HFFc6 (cell line): Measurements from ENCODE around the gene SLC16A11. TPM values are rescaled to one million over a fixed set of nuclear protein-coding genes. Genes with fewer than 3 reads are reported as not detected.

Experiments used
- DNase-seq: peaks from one replicate; pipeline ENCODE4 v3.0.0-alpha.2; 2018
- H3K27ac Mint-ChIP-seq: 2 replicates; pipeline ENCODE4 v1.8.0; 2020; ENCODE audit warnings: mild to moderate bottlenecking, mixed read lengths
- H3K27me3 Mint-ChIP-seq: 2 replicates; pipeline ENCODE4 v1.8.0; 2021; ENCODE audit warnings: mild to moderate bottlenecking, moderate library complexity, mixed read lengths; ENCODE audit not compliant: insufficient read depth
- H3K36me3 Mint-ChIP-seq: 2 replicates; pipeline ENCODE4 v1.8.0; 2021; ENCODE audit warnings: low read depth, mixed read lengths
- H3K4me1 Mint-ChIP-seq: 2 replicates; pipeline ENCODE4 v1.8.0; 2020; ENCODE audit warnings: low read depth, mixed read lengths
- H3K4me3 Mint-ChIP-seq: 2 replicates; pipeline ENCODE4 v1.8.0; 2020; ENCODE audit warnings: mild to moderate bottlenecking, moderate library complexity, mixed read lengths
- H3K9me3 Mint-ChIP-seq: 2 replicates; pipeline ENCODE4 v1.8.0; 2020; ENCODE audit warnings: mild to moderate bottlenecking, mixed read lengths
- total RNA-seq, 6 experiments: library from RNA; stranded (reverse); fragmentation: NEBNext Ultra II Directional; extraction: Animal tissue kit (Norgen Biotek cat#: 25700); gene quantifications; 2 replicates in 1 of 6; 3 replicates in 5 of 6; pipeline ENCODE4 v1.2.3, GENCODE V29; 2021
- TF ChIP-seq, protein P1 (sequence below): fragments of 200-600 bp; sonication (generic); IDR thresholded peaks from 2 replicates; pipeline ENCODE4 v1.5.0; 2021; ENCODE audit warnings: antibody characterized with exemption, mild to moderate bottlenecking

Gene SLC16A11
- total RNA-seq, 6 experiments from 2014 or later: not detected

GRCh38 chr17:6998855-6999508 lies 44.9 kb downstream of the SLC16A11 start:
- Mint-ChIP-seq H3K9me3 (no peaks in the 10 kb centered on the region), H3K36me3 (peaks cover 20% of the 10 kb centered on the region), H3K27ac (no peak overlapping the region), H3K4me3 (no peak overlapping the region), H3K4me1 (peaks cover 7% of the 10 kb centered on the region), H3K27me3 (peaks cover 1% of the 10 kb centered on the region; the same call in 1 of the 2 replicates)
- DNase-seq: no peak
- TF ChIP-seq, protein P1, sequence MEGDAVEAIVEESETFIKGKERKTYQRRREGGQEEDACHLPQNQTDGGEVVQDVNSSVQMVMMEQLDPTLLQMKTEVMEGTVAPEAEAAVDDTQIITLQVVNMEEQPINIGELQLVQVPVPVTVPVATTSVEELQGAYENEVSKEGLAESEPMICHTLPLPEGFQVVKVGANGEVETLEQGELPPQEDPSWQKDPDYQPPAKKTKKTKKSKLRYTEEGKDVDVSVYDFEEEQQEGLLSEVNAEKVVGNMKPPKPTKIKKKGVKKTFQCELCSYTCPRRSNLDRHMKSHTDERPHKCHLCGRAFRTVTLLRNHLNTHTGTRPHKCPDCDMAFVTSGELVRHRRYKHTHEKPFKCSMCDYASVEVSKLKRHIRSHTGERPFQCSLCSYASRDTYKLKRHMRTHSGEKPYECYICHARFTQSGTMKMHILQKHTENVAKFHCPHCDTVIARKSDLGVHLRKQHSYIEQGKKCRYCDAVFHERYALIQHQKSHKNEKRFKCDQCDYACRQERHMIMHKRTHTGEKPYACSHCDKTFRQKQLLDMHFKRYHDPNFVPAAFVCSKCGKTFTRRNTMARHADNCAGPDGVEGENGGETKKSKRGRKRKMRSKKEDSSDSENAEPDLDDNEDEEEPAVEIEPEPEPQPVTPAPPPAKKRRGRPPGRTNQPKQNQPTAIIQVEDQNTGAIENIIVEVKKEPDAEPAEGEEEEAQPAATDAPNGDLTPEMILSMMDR: no peak

- Mint-ChIP-seq H3K9me3 (no peaks in the 10 kb centered on the region), H3K4me3 (no peak overlapping the region), H3K4me1 (peaks cover 7% of the 10 kb centered on the region), H3K27me3 (peaks cover 1% of the 10 kb centered on the region; the same call in 1 of the 2 replicates), H3K36me3 (peaks cover 20% of the 10 kb centered on the region), H3K27ac (no peak overlapping the region)
- TF ChIP-seq, protein P1: no peak
- no peak for DNase-seq
Measured at GRCh38 chr17:6997171-6997570, 46.7 kb downstream of the SLC16A11 start.

- H3K36me3 Mint-ChIP-seq: peaks cover 17% of the 10 kb centered on the region
- peaks cover 1% of the 10 kb centered on the region; the same call in 1 of the 2 replicates for H3K27me3 Mint-ChIP-seq
- peaks cover 7% of the 10 kb centered on the region for H3K4me1 Mint-ChIP-seq
- H3K4me3 Mint-ChIP-seq: no peak overlapping the region
- no peak overlapping the region for H3K27ac Mint-ChIP-seq
- no peak for DNase-seq
- TF ChIP-seq, protein P1: no peak
- H3K9me3 Mint-ChIP-seq: no peaks in the 10 kb centered on the region
Measured at GRCh38 chr17:6996256-6997011, 47.5 kb downstream of the SLC16A11 start.

GRCh38 chr17:6995500-6996255 lies 48.2 kb downstream of the SLC16A11 start, which contains the start of gene ALOX12:
Gene ALOX12, plus strand, starts transcription at chr17:6996049. Its CDS starts 69 bp downstream, at chr17:6996118.
- Mint-ChIP-seq H3K27me3 (peaks cover 1% of the 10 kb centered on the region; the same call in 1 of the 2 replicates), H3K4me3 (no peak within 1 kb of the TSS), H3K9me3 (no peaks in the 10 kb centered on the region), H3K27ac (no peak within 1 kb of the TSS), H3K4me1 (peaks cover 7% of the 10 kb centered on the region), H3K36me3 (peaks cover 13% of the 10 kb centered on the region)
- DNase-seq: no peak
- TF ChIP-seq, protein P1: no peak

DNA sequence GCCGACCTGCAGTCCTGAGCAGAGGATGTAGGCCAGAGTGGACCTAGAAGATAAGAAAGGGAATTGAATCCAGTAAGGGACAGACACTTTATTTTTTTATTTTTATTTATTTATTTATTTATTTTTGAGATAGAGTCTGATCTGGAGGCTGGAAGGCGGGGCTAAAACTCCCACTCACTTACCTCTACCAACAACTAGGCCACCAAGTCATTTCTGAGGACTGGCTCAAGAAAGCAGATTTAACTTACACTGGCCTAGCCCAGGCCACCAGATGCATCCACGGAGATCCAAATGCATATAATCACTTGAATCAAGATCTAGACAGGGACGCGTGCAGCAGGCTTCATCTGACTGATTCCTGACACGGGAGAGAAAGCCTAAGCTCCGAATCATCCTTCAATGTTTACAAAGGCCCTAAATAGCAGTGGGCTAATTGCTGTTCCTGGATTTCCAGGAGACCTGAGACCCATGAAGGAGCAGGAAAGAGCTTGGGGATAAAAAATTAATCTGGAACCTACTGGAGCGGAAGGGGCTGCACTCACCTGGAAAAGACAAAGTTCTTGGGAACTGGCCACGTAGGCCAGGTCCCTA lies 49.1 kb downstream of the SLC16A11 start:
- DNase-seq: no peak
- TF ChIP-seq, protein P1: no peak
- Mint-ChIP-seq H3K27me3 (peaks cover 1% of the 10 kb centered on the region; the same call in 1 of the 2 replicates), H3K27ac (no peak overlapping the region), H3K9me3 (no peaks in the 10 kb centered on the region), H3K4me1 (peaks cover 7% of the 10 kb centered on the region), H3K4me3 (no peak overlapping the region), H3K36me3 (peaks cover 13% of the 10 kb centered on the region)
